ENCODE results near the gene CAMTA1.
"Not testable (repeated sequence)": the region's sequence is repeated elsewhere in the genome, so short reads cannot be mapped to it uniquely, and the experiment has no call there.

CAMTA1 gene

GRCh38 chr1:7121622-7121988 is 336.4 kb downstream of the CAMTA1 start:
- no peak for DNase-seq

DNA sequence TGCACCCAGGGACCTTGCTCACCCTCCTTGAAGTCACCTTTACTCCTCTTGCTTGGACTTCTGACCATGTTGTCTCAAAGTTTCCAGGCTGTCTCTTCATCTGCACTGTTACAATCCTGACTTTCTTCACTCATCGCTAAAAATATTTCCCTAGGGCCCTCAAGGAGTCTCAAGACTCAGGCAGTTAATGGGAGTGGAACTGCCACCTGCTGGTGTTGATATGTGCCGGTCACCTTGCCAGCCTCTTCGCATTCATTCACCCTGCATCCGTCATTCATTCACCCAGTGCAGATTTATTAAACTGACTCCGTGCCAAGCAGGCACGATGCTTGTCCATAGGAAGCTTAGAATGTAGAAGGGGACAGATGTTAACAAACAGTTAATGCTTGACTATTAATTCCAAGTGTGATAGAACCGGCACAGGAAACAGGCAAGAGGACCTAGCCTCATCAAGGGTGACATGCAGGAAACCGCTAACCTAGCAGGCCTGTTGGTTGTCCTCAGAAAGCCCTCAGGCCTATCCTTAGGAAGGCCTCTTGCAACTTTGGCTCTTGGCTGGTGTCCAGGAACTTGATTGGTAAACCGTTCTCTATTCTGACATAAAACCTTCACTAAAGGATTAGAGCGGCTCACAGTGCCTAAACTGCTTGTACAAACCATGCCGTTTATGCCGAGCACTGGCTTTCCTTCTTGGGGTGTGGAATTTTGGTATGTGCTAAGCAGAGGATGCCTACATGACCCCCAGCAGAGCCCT is 342.2 kb downstream of the CAMTA1 start:
- no peak for DNase-seq

GRCh38 chr1:7128293-7128692 is 343.0 kb downstream of the CAMTA1 start:
- no peak for DNase-seq

DNA sequence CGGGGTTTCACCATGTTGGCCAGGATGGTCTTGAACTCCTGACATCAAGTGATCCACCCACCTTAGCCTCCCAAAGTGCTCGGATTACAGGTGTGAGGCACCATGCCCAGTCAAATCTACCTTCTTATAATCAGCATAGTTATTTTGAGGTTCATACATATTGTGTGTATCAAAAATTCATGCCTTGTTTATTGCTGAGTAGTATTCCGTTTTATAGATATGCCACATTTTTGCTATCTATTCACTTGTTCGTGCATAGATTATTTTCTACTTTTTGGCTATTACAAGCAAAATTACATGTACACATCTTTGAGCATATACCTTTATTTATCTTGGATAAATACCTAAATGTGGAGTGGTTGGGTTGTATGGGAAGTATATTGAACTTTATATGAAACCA is 344.9 kb downstream of the CAMTA1 start:
- DNase-seq = no peak

DNA sequence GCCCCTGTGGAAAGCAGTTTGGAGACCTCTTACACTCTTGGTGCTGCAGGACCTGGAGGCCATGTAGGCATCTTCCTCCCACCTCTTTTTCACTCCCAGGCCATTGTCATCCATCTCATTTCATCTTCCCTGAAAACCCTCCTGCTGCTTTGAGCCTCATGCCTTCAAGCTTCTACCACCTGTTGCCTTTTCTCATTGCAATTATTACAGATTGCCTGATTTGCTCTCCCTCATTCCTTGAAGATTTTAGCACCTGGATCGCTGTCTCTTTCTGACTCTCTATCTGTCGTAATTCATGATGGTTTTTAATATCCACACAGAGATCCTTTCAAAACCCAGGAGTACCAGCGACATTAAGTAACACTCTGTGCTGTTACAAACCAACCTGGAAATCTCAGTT is 350.2 kb downstream of the CAMTA1 start:
- DNase-seq = no peak

DNA sequence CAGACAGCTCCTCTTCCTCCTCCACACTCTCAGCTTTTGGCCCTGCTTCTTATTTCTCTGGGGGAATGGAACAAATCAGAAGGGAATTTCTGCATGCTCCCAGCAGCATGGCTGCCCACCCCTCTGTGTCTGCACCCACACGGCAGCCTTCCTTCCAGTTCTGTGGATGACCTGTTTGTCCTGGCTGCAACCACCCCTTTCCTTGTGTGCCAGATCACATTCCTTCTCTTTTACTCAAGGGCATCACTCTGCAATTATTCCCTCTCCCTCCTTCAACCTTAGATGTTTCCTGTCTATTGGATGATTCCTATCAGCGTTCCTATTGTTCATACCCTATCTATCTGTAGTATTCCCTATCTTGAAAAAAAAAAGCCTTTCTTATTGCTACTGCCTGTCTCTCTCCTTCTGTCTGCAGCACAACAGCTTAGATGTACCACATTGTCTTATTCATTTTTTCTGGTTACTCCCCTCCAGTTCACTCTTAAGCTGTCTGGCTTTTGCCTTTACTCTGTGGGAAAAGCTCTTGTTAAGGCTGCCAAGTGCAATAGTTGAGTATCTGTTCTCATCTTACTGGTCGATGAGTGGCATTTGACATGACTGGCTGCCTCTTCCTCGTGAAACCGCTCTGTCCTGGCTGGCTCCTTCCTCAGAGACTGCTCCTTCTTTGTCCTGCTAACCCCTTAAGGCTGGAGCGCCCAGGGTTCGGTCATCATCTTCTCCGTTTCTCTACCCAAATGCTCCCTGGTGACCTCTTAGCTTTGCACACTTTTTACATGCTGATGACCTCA is 351.1 kb downstream of the CAMTA1 start:
- DNase-seq = no peak

GRCh38 chr1:7140251-7140650 is 355.0 kb downstream of the CAMTA1 start:
- DNase-seq = no peak

GRCh38 chr1:7145947-7146346 is 360.7 kb downstream of the CAMTA1 start:
- DNase-seq = no peak

DNA sequence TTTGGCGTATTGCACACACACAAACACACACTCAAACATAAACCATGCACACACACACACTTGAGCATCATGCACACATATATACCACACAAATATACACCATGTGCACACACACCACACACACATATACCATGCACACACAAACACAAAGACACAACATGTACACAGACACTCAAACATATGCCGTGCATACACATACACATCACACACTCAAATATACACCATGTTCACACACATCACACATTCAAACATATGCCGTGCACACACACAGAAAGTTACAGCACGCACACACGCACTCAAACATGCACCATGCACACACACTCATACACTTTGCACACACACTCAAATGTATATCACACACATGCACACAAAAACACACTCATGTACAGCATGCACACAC is 361.5 kb downstream of the CAMTA1 start:
- DNase-seq = no peak

DNA sequence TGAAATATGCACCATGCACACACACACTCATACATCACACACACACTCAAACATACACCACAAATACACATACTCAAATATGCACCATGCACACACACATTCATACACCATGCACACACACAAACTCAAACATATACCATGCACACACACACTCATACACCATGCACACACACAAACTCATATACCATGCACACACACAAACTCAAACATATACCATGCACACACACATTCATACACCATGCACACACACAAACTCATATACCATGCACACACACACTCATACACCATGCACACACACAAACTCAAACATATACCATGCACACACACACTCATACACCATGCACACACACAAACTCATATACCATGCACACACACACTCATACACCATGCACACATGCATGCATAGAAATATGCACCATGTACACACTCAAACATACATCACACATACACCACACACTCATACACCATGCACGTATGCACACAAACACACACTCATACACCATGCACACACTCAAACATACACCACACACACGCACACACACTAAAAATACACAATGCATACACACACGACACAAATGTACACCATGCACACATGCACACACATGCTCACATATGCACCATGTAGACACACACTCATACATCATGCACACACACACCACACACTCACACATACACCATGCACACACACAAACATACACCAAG is 362.5 kb downstream of the CAMTA1 start:
- not testable (repeated sequence) for DNase-seq

- DNase-seq = no peak
Observed at GRCh38 chr1:7149080-7149838, 364.0 kb downstream of the CAMTA1 start.

DNA sequence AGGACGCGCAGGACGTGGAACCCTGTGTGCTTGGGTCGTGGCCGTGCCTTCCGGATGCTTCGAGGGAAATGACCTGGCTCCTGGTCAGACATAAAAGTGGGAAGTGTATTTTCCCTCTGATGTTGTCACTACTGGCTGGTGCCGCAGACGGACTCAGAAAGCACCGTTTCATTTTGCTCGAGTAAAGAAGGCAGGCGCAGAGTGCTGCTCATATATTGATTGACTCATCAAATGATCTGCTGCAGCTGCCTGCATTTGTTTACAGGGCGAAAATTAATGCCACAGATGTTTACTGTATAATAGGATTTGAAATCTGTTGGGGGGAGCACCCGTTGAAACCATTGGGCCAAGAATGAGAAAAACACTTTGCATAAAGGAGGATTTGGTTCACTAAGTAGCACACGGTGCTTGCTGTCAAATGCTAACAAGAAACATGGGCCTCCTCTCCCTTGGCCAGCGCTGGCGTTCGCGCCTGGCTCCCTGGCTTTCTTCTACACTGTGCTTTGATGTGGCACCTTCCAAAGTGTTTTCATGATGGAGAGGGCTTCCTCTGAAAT is 365.5 kb downstream of the CAMTA1 start:
- DNase-seq = no peak

DNA sequence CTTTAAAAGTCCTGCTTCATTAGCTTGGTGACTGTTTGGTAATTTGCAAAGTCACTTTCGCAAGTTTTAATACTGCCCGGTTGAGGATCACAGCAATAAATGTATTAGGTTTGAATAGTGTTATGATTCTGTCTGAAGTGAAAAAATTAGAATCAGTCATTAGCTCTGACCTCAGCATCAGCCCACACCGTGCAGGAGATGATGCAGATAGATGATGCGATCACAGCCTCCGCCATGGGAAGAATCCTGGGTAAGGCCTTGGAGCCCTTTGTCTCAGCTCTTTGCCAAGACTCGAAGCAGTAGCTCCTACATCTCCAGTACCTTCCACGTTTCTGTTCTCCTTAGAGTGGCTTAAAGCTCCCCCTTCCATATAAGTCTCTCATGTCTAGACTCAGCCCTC is 366.7 kb downstream of the CAMTA1 start:
- DNase-seq = no peak

DNA sequence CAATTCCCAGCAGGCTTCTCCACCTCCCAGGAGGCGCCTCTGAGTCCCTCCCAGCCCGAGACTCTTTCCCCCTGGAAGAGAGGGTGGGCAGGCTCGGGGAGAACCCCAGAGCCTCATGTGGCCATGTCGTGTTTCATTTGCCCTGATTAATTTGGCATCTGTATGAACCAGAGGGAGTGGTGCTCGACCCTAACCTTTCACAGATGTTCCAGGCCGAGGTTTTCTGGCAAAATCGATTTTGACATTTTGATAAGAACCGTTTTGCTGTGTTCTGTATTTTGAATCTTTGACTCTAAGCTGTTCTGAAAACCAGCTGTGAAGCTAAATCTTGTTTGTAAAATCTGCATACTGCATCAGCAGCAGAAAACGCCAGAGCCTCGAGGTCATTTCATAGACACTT is 367.4 kb downstream of the CAMTA1 start:
- DNase-seq = no peak

- DNase-seq = no peak
Observed at GRCh38 chr1:7153464-7153863, 368.2 kb downstream of the CAMTA1 start.

DNA sequence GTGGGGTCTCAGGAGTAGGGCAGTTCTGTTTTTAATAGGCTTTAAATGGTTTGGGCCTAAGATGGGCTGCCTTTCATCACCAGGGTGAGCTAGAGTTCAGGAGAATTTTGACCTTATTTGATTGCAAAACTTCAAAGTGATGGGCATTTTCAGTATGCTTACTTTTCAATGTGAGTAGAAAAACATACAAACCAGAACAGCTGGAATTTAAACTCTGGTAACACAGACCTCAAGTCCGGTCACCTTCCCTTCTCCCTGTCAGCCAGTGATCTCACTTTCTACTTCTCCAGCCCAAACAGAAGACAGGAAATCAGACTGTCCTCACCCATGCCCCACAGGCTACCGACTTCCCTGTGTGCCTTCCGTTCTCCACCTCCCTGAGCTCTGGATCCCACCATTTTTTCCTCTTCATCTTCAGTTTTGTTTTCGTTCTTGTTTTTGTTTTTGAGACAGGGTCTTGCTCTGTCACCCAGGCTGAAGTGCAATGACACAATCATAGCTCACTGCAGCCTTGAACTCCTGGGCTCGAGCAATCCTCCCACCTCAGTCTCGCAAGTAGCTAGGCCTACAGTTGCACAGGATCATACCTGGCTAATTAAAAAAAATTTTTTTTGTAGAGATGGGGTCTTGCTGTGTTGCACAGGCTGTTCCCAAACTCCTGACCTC is 374.0 kb downstream of the CAMTA1 start:
- DNase-seq = no peak

- not testable (repeated sequence) for DNase-seq
Observed at GRCh38 chr1:7168554-7168953, 383.3 kb downstream of the CAMTA1 start.

GRCh38 chr1:7171168-7171567 is 385.9 kb downstream of the CAMTA1 start:
- DNase-seq = no peak

DNA sequence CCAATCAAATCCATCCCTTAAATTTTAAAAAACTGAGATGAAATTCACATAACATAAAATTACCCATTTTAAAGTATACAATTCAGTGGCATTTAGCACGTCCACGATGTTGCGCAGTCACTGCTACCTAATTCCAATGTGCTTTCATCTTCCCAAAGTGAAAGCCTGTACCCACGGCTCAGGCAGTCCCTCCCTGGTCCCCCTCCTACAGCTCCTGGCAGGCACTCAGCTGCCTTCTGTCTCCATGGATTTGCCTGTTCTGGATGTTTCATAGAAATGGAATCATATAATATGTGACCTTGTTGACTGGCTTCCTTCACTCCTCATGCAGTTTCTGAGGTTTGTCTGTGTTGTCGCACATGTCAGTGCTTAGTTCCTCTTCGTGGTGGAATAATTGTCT is 386.3 kb downstream of the CAMTA1 start:
- DNase-seq = no peak

- DNase-seq = no peak
Observed at GRCh38 chr1:7172804-7173203, 387.6 kb downstream of the CAMTA1 start.

GRCh38 chr1:7174561-7174960 is 389.3 kb downstream of the CAMTA1 start:
- DNase-seq = no peak

Data from GDM1 (cell line).